HG02970 (cell line): Measurements from ENCODE around the gene GSN.

Source experiments
- ATAC-seq: cut with Tn5 transposase; IDR thresholded peaks from one replicate; pipeline ENCODE4 v1.9.1; 2021; ENCODE audit warnings: mild to moderate bottlenecking, moderate library complexity, moderate number of reproducible peaks; ENCODE audit not compliant: unreplicated experiment, low FRiP score

GSN gene

GRCh38 chr9:121271368-121272341 lies 3.7 kb downstream of the GSN start:
- ATAC-seq = no peak

- no peak for ATAC-seq
These were observed 4.5 kb downstream of the GSN start for GRCh38 chr9:121272401-121272948.

DNA sequence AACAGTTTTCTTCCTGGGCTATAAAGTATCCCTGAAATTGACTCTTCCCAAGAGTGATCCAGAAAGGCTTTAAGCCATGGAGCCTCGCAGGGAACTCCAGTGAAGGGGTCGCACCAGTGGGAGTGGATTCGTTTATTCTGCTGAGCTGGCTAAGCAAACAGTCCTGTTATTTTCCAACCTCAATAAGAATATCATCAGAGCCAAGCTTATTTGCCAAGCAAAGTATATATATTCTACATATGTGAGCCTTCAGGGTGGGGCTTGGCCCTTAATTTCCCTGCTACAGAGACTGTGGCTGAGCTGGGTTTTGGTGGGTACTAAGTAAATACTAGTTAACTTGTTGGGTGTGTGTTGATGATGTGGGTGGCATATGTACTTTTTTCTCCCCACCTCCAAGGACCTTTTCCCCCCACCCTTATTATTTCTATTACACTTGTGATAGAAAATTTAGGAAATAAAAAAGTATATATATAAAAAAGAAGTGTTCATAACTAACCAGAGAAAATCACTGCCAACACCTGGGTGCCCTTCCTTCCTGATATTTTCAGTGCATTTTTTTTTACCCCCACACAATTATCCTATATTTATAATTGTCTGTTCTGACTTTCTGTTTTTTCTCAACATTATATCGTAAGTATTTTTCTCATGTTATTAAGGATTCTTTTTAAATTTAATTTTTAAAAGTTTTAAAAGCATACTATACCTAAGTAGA lies 5.3 kb downstream of the GSN start:
- no peak for ATAC-seq

DNA sequence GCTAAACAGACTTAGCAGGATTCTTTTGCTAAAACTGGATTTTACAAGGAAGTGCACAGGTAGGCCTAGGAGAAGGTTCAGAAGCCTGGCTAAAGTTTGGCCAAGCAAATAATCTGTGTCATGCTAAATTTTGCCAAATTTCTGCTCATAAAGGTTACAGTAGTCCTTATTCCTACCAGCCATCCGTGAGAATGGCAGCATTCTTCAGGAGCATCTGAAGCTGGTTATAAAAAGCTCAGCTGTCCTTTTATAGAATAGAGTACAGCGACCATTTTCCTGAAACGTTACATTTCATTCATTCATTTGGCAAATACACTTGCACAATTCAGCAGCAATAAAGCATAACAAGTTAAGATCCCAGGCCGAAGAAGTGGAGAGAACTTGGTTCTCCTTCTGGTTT lies 6.9 kb downstream of the GSN start:
- no peak for ATAC-seq

DNA sequence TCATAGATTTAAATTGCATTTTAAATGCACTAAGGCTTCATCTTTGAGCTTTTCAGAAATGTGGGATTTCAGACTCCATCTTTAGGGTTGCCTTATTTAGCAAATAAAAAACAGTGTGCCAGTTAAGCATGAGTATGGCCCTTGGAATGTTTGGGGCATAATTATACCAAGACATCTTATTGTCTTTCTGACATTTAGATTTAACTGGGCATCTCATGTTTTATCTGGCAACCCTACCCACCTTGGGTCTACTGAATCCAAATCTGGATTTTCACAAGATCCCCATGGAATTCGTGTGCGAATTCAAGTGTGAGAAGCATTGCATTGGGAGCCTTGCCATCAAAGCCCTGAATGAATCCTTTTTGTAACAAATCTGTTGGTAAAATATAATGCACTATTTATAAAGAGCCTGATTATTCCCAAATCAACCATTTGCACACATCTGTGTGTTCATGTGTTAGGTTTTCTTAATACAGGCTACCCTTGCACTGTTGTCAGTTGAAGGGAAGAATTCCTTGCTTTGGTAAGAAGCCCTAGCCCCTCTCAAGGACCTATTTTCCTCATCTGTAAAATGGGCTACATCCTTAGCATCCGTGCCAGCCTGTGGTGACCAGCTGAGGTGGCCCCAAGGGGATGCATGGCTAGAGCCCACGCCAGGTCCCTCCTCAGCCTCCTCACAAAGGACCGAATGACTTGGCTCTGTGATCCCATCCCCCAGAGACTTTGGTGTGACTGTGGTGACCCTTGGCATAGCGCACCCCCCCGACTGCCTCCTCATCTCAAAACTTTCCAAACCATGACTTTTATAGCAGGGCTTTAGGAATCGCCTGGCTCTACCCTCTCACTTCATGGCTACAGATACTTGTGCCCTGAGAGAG lies 8.1 kb downstream of the GSN start:
- ATAC-seq = no peak

GRCh38 chr9:121277026-121277425 lies 9.1 kb downstream of the GSN start:
- no peak for ATAC-seq

DNA sequence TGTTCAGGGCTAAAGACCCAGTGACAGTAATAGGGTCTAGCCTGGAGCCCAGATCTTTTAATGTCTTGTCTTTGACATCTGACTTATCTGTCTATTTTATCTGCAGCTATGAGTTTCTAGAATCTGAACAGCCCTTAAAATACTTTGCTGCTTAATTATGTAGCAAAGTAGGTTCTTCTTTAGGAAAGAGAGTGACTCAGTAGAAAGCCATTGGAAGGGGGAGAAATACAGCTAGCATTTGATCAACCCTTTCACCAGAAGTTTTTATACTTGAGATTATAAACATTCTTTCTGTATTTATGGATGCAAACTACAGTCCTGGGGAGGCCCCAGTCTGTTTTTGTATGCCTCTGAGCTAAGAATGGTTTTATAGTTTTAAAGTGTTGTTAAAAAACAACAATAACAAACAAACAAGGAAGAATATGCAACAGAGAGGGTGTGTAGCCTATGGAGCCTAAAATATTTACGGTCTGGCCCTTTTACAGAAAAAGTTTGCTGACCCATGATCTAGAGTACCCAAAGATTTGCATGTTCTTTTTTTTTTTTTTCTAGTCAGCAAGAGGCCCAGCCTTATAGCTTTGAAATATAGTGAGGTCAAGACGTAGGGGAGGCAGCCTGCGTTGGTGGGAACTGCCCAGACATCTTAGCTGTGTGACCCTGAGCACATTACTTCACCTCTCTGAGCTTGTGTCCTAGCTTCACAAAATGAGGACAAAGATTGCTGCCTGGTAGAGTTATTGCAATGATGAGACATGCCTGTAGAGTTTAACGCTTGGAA lies 9.7 kb downstream of the GSN start:
- ATAC-seq = no peak

DNA sequence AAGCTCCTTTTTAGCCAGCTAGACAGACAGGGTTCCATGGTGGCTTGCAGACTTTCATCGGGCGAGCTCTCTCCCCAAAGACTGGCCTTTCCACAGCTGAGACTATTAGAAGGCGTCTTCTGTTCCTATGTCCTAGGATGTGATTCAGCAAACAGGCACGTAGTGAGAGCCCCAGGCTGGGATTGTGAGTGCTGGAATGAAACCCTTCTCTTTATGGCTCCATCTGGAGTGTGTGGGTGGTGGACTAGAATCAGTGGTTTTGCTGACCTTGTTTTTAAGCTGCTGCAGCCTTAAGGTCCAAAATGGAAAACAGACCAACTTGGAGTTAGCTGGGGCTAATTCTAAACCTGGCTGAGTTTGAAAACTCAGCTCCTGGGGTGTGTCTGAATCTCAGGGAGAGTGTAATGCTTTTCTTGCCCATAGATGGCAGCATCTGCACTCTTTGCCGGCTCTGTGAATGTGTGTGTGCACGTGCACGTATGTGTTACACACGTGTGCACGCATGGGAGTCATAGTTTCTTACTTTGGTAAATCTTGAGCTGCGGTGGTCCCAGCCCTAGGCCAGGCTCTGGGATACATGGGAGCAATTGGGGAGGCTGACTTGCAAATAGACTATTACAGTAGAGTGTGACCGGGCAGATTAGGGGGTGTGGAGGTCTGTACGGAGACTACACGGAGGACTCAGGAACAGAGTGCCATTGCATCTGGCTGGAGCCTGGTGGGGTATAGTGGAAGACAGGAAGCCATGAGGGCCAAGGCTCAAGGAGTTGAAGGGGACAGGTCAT lies 10.7 kb downstream of the GSN start:
- ATAC-seq = no peak

DNA sequence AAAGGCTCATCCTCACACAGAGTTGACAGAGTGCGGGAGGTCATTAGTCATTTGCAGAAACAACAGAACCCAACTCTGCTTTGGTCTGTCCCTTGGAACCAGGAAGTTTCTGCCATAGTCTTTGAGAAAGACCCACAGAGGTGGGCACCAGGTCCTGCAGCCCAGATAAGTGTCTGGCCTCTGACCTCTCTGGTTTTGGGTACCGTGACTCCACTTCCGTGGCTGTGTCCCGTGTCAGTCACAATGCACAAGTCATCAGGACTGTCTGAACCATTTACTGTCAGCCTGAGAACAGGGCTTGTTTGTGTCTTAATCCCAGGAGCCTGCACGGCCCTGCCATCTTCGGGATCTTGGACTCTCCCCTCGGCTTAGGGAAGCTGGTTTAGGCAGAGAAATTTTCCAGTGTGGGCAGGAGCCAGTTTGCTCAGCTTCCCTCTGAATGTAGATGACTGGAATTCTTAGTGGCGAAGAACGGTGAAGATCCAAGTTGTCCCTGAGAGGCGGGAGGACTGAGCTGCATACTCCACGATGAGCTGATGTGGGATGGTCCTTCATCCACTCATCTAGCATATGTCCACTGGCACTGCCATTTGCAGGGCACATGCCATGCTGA lies 11.9 kb downstream of the GSN start:
- ATAC-seq = no peak

- no peak for ATAC-seq
These were observed 13.0 kb downstream of the GSN start for GRCh38 chr9:121280715-121281613.

- no peak for ATAC-seq
These were observed 13.8 kb downstream of the GSN start for GRCh38 chr9:121281614-121282276.

DNA sequence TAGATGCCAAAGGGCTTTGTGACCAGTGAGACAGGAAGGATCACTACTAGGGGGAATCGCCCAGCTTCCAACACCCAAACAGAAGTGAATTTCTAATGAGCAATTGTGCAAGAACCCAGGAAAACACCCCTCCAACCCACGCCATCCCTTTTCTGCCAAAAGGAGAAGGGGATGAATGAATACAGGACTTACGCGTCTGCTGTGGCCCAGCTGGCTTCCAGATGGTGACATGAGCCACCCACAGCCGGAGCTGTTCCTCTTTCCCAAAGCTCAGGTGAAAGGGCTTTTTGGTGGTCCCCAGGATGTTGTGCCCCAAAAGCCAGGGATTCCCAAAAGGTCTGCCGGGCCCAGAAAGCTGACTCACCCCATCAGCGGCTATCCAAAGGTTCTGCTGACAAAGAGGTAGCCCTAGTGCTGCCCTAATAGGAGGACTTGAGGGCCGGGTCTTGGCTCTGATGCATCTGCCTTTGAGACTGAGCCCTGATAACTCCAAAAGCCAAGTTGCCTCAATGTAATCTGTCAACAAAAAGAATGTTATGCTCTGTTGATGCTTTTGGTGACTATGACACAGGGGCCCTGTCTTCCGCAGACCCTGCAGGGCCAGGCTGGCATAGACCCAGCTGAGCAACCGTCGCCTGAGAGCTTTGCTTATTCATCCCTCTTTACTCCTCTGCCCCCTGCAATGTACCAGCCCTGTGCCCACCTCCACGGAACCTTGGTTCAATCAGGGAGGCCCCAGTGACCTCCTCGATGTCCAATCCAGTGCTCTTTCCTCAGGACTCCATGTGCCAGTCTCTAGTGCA lies 14.5 kb downstream of the GSN start:
- ATAC-seq = no peak

- ATAC-seq = no peak
These were observed 15.1 kb downstream of the GSN start for GRCh38 chr9:121283080-121283398.

DNA sequence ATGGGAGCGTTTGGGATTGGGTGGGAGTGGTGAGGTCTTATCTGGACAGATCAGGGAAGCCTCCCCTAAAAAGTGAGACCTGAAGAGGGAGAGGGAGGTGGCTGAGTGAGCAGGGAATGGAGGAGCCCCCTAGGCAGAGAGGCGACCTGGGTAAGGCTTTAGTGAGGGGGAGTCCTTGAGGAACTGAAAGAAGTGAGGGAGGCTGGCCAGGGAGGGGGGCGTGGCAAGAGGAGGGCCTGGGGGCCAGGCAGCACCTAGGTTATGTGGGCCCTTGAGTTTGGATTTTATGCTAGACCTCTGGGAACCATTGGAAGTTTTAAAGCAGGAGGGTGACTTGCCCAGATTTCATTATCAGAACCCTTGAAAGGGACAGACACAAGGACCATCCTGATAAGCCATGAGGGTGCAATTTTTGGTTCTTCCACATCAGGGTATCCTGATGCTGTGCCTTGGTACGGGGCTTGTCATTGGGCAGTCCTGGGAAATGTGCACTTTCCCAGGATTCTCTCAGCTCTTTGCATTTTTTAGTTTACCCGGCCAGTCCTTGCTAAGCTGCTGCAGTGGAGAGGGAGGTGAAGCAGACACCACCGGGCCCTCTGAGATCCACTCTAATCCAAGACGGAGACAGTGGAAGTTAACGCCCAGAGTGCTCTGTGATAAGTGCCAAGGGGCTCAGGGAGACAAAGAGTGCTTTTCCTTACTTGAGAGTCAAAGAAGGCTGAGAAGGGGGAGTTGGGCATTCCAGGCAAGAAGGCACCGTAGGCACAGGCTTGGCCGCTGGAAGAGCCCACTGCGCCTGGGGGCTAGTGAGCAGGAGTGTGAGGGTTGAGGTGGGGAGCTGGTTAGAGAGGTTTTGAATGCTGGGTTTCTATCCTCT lies 16.1 kb downstream of the GSN start:
- ATAC-seq = no peak

DNA sequence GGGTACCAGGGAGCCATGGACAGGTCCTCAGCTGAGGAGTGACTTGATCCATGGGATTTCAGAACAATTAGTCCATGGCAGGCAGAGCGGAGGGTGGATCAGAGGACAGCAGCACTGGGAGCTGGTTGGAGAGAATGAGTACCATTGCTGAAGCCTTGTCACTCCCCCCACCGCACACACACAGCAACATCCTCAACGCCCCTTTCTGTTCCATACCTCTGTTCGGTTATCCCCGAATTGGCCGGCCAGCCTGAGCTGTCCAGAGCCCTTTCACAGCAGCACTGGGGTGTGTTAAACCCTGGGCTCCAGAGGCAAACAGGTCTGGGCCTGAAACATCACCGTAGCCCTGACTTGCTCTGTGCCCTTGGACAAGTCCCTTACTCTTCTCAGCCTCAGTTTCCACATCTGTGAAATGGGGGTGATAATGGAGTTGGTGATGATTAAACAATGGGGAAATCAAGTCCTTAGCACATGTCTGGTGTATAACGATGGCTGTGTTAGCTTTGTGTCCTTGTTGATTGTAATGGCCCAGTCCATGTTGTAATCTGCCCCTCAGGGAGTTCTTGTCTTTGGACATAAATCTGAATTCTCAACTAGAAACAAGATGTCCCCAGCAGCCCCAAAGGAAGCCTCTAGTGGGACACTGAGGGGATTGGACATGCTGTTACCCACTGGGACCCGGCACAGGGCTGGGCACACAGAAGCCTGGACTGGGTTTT lies 16.9 kb downstream of the GSN start:
- no peak for ATAC-seq
